Kidney epithelial cell (primary cell): Measurements from ENCODE around the gene RFX3. TPM values are rescaled to one million over a fixed set of nuclear protein-coding genes. Genes with fewer than 3 reads are reported as not detected.

Experiments used
- DNase-seq: peaks from one replicate; pipeline ENCODE4 v3.0.0-alpha.2; 2010; ENCODE audit warnings: low read depth
- H3K27me3 ChIP-seq: 2 replicates; pipeline ENCODE4 v1.6.0; 2011; ENCODE audit warnings: low read length; ENCODE audit not compliant: control insufficient read depth, insufficient read depth
- H3K36me3 ChIP-seq: 2 replicates; pipeline ENCODE4 v1.5.1; 2011; ENCODE audit warnings: low read length; ENCODE audit not compliant: control insufficient read depth, insufficient read depth
- H3K4me3 ChIP-seq: 2 replicates; pipeline ENCODE4 v1.5.1; 2011; ENCODE audit warnings: low read depth, mild to moderate bottlenecking, control low read depth, low read length
- total RNA-seq: library from RNA; depleted of rRNA; stranded (reverse); fragments of >200 nt; gene quantifications from 2 replicates; pipeline ENCODE4 v1.2.3, GENCODE V29; 2015
- TF ChIP-seq, protein P1 (sequence below): IDR thresholded peaks from 2 replicates; pipeline ENCODE4 v1.5.1; 2011; ENCODE audit warnings: mild to moderate bottlenecking, moderate library complexity, low read length, control low read depth, inconsistent platforms; ENCODE audit not compliant: insufficient read depth, poor library complexity, severe bottlenecking

Gene RFX3
- total RNA-seq, 1 donor from 2014 or later: 5.6 TPM

DNA sequence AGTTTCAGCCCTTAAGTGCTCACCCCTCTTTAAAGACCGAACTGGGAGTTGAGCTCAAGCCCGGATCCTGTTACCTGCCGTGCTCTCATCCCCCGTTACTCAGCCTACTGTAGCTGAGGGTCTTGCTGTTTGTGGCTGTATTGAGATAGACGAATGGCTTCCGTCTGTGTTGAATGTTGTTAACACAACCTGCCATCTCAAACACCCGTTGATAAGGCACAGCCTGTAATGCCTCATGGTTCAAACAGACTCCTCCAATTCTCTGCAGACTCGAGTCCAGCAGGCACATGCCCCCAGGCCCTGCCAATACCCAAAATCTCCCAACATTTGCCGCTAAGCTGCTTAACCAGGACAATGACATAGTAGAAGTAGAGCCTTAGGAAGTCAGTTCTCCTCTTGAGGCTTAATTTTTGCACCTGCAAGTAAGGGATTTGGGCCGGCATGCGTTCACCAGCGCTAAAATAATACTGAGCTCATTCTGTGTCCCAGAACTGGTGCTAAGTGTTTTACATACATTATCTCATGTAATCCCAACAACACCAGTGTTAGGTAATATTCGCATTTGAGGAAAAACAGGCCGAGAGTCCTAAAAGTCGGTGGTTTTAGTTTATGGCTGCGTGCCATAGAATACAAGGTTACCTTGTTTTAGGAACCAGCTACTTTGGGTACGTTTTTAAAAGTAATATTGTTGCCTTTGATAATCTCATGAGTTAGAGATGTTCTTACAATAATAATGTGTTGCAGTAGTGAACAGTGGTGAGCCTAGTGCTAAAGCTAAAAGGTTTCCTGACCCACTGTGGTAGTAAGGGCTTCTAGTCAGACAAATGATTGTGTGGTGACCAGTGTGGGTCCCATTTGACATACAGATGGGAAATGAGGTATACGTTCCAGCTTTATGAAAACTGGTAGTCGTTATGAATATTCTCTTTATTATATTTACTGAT lies 1.5 kb upstream of the RFX3 start:
- TF ChIP-seq, protein P1, sequence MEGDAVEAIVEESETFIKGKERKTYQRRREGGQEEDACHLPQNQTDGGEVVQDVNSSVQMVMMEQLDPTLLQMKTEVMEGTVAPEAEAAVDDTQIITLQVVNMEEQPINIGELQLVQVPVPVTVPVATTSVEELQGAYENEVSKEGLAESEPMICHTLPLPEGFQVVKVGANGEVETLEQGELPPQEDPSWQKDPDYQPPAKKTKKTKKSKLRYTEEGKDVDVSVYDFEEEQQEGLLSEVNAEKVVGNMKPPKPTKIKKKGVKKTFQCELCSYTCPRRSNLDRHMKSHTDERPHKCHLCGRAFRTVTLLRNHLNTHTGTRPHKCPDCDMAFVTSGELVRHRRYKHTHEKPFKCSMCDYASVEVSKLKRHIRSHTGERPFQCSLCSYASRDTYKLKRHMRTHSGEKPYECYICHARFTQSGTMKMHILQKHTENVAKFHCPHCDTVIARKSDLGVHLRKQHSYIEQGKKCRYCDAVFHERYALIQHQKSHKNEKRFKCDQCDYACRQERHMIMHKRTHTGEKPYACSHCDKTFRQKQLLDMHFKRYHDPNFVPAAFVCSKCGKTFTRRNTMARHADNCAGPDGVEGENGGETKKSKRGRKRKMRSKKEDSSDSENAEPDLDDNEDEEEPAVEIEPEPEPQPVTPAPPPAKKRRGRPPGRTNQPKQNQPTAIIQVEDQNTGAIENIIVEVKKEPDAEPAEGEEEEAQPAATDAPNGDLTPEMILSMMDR: no peak
- DNase-seq: no peak
- Histone ChIP-seq H3K4me3 (peak overlapping the region; percentile 99), H3K36me3 (no peaks in the 10 kb centered on the region), H3K27me3 (no peaks in the 10 kb centered on the region)

DNA sequence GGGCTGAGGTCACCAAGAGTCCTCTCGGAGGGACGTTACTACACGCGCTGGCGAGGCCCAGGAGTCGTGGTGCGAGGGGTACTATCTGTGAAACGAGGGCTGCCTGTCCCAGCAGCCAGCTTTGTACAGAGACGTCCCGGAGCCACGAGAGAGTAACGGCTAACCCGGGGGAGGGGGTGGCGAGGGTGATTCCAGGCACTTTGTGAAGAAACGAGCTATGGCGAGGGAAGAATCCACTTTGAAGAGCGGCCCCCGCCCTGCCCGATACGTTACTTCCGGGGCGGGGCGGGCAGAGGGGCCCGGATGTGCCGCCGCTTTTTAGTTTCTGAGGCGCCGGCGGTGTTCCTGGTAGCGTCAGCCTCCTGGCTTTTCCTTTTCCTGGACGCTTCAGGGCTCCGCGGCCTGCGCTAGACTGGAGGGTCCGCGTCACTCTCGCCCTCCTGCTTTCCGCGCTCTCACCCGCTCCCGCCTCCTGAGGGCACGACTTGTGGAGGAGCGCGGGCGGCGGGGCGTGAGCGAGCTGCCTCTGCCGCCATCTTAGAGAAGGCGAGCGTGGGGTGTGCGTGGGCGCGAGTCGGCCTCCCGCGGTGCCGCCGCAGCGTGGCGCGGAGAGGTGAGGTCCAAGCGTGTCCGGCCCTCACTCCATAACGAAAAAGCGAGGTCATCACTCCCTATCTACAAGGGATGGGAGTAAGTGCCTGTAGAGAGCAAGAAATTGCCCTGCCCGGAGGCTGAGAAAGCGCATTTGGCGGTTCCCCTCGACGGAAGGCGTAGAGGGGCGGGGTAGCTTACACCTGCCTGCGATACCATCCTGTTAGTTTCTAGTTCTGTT lies 580 bp upstream of the RFX3 start:
- TF ChIP-seq, protein P1: no peak
- H3K4me3 ChIP-seq: peak overlapping the region; percentile 99
- H3K36me3 ChIP-seq: no peaks in the 10 kb centered on the region
- H3K27me3 ChIP-seq: no peaks in the 10 kb centered on the region
- peak; percentile 9 for DNase-seq

DNA sequence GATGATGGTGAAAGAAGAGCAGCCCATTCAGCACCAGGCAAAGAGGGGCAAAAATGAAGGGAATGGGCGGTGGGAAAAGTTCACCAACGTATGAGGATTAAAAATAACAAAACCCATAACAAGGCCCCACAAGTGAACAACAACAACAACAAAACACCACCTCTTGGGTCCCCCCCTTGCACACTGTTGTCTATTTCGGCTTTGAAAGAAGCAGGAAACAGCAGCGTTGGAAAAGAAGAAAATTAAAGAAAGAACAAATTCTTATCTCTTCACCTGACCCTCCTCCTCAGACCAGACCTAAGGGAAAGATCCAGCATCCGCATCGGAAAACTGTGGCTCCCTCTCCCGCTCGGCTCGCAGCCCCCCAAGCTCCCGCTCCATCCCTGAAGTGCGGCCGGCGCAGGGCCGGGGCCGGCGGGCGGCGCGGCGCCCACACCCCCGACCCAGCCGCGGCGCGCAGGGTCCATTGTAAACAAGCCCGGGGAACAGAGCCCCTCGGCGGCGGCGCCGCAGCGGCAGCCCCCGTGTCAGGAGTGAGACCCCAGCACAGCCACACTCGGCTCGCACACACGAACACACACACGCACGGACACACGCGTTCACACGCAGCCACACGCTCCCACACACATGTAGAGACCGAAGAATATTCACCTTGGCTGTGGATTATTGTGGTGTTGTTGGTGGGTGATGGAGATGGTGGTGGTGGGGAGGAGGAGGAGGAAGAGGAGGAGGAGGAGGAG lies 535 bp downstream of the RFX3 start:
- H3K4me3 ChIP-seq: peak overlapping the region; percentile 99
- TF ChIP-seq, protein P1: no peak
- no peaks in the 10 kb centered on the region for H3K27me3 ChIP-seq
- H3K36me3 ChIP-seq: no peaks in the 10 kb centered on the region
- DNase-seq: no peak

DNA sequence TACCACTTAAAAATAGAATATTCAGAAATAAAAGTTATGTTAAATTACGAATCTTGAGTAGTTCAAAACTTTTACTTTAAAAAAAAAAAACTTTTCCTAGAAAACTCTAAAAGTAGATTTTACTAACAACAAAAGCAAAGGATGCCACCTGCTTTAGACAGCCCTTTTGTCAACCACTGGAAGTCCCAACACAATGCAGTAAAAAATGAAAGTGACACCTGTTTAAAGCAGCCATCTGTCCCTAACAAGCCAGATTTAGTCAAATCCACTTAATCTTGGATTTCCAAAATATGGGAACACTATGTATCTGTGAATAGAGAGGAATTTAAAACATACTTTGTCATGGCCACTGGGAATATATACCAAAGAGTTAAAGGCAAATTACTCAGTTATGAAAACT lies 3.8 kb downstream of the RFX3 start:
- TF ChIP-seq, protein P1: no peak
- H3K36me3 ChIP-seq: no peaks in the 10 kb centered on the region
- H3K4me3 ChIP-seq: no peak overlapping the region
- no peak for DNase-seq
- H3K27me3 ChIP-seq: no peaks in the 10 kb centered on the region

DNA sequence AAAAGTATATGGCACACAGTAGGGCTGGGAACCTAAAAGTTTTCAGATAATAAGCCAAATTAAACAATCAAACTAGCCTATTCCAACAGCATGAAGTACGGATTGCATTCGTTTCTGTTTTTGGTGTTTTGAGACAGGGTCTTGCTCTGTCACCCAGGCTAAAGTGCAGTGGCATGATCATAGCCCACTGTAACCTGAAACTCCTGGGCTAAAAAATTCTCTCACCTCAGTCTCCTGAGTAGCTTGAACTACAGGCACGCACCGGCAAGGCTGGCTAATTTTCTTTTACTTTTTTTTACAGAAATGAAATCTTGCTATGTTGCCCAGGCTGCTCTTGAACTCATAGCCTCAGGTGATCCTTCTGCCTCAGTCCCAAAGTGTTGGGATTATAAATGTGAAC lies 5.2 kb downstream of the RFX3 start:
- TF ChIP-seq, protein P1: no peak
- no peaks in the 10 kb centered on the region for H3K27me3 ChIP-seq
- no peaks in the 10 kb centered on the region for H3K36me3 ChIP-seq
- DNase-seq: no peak
- no peak overlapping the region for H3K4me3 ChIP-seq
